ENCODE measurements around the gene NT5C3A. TPM values are rescaled to one million over a fixed set of nuclear protein-coding genes. Genes with fewer than 3 reads are reported as not detected.

The NT5C3A gene
- total and polyA plus RNA-seq, 3 experiments from 2014 or later: 27.6 to 54.1 (median 31.5) TPM

DNA sequence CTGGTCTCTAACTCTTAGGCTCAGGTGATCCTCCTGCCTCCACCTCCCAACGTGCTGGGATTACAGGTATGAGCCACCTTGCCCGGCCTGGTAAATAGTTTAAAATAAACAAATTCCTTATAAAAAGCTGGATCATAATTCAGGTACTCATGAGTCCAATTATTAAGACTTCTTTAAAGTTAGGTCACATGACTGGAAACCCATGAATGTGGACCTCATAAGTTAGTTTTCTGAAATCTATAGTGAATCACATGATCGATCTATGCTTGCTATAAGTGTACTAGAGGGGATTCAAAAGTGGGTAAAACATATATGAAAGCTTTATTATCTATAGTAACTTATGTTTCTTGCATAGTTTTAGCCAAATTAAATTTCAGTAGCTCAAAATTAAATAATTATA is 14.3 kb downstream of the NT5C3A start:
- ChIA-PET POLR2A (no interaction called here), CTCF (interaction anchor here (1.0 to 1.9 kb wide), 4 partner anchors 8 to 202 kb away, joined by 3 to 6 read pairs (median 4); partner anchors contain the start of gene NT5C3A)
- H3K27me3 Mint-ChIP-seq: no peaks in the 10 kb centered on the region
- peaks cover 42 to 70% (median 70%) of the 10 kb centered on the region in 3 donors for H3K4me1 Mint-ChIP-seq
- no peak overlapping the region for H3K27ac Mint-ChIP-seq
- Histone ChIP-seq H3K9me3 (ENCODE audit: low read length) (no peaks in the 10 kb centered on the region), H3K27ac (ENCODE audit: low read depth, low read length) (no peak overlapping the region), H3K4me1 (ENCODE audit: insufficient read depth, low read length) (peaks cover 18% of the 10 kb centered on the region), H3K27me3 (ENCODE audit: insufficient read depth, low read length, poor library complexity, severe bottlenecking) (no peaks in the 10 kb centered on the region), H3K36me3 (ENCODE audit: insufficient read depth, low read length) (no peaks in the 10 kb centered on the region), H3K4me3 (ENCODE audit: low read length) (no peak overlapping the region)
- no peaks in the 10 kb centered on the region for H3K9me3 Mint-ChIP-seq
- DNase-seq: no peak
- no peaks in the 10 kb centered on the region for H3K36me3 Mint-ChIP-seq
- no peak overlapping the region for H3K4me3 Mint-ChIP-seq

DNA sequence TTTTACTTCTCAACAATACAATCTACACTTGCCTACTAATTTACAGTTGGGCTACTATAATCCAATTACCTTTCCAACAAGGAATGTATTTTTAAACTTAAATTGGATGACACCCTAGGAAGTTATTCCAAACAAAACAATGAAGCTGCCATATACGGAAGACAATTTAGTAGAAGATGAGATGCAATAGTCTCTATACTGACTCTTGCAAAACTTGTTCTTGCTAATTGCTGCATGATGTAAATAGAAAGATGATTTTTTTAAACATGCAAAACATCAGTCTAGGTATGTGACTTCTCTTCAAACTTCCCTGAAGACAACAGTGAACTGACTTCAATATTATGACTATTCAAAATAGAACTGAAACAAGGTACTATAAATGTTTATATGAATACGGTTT is 17.6 kb downstream of the NT5C3A start:
- CTCF ChIA-PET: no interaction called here
- no peak for DNase-seq
- H3K27me3 Mint-ChIP-seq: no peaks in the 10 kb centered on the region
- H3K9me3 ChIP-seq (ENCODE audit: low read length): no peaks in the 10 kb centered on the region
- peak overlapping the region in 2 of 8 donors; percentile 21 to 32 for H3K27ac Mint-ChIP-seq
- H3K36me3 Mint-ChIP-seq: no peaks in the 10 kb centered on the region
- POLR2A ChIA-PET: no interaction called here
- H3K4me3 ChIP-seq (ENCODE audit: low read length): no peak overlapping the region
- no peaks in the 10 kb centered on the region for H3K27me3 ChIP-seq (ENCODE audit: insufficient read depth, low read length, poor library complexity, severe bottlenecking)
- H3K9me3 Mint-ChIP-seq: no peaks in the 10 kb centered on the region
- H3K4me1 Mint-ChIP-seq: peaks cover 45 to 63% (median 62%) of the 10 kb centered on the region in 3 donors
- H3K4me1 ChIP-seq (ENCODE audit: insufficient read depth, low read length): peaks cover 20% of the 10 kb centered on the region
- no peak overlapping the region for H3K4me3 Mint-ChIP-seq
- no peaks in the 10 kb centered on the region for H3K36me3 ChIP-seq (ENCODE audit: insufficient read depth, low read length)
- H3K27ac ChIP-seq (ENCODE audit: low read depth, low read length): no peak overlapping the region

DNA sequence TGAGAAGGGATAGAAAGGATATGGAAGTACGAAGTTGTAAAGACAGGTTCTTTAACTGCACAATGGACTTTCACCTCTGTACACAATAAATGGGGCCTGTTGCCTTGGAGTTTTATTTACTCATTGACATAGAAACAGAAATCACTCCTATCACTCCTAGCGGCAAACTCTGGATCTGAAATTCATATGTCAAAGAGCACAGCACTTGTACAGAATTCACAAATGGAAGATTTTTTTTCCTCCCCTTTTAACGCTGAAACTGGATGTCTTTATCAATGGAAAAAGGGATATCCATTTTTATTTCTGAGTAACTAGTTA is 18.2 kb downstream of the NT5C3A start:
- ChIA-PET POLR2A (interaction anchor here (0.6 kb wide), 1 partner anchor 17 kb away, joined by 3 read pairs; no protein-coding TSS in a partner anchor), CTCF (no interaction called here)
- H3K4me3 Mint-ChIP-seq: no peak overlapping the region
- H3K9me3 Mint-ChIP-seq: no peaks in the 10 kb centered on the region
- H3K27me3 ChIP-seq (ENCODE audit: insufficient read depth, low read length, poor library complexity, severe bottlenecking): no peaks in the 10 kb centered on the region
- H3K36me3 Mint-ChIP-seq: peaks cover 0 to 2% (median 0%) of the 10 kb centered on the region in 3 donors
- no peaks in the 10 kb centered on the region for H3K36me3 ChIP-seq (ENCODE audit: insufficient read depth, low read length)
- peak overlapping the region in 4 of 8 donors; percentile 6 to 43 (median 22) for H3K27ac Mint-ChIP-seq
- peaks cover 18% of the 10 kb centered on the region for H3K4me1 ChIP-seq (ENCODE audit: insufficient read depth, low read length)
- H3K27ac ChIP-seq (ENCODE audit: low read depth, low read length): no peak overlapping the region
- no peak for DNase-seq
- H3K27me3 Mint-ChIP-seq: no peaks in the 10 kb centered on the region
- no peaks in the 10 kb centered on the region for H3K9me3 ChIP-seq (ENCODE audit: low read length)
- peaks cover 50 to 68% (median 66%) of the 10 kb centered on the region in 3 donors for H3K4me1 Mint-ChIP-seq
- no peak overlapping the region for H3K4me3 ChIP-seq (ENCODE audit: low read length)

DNA sequence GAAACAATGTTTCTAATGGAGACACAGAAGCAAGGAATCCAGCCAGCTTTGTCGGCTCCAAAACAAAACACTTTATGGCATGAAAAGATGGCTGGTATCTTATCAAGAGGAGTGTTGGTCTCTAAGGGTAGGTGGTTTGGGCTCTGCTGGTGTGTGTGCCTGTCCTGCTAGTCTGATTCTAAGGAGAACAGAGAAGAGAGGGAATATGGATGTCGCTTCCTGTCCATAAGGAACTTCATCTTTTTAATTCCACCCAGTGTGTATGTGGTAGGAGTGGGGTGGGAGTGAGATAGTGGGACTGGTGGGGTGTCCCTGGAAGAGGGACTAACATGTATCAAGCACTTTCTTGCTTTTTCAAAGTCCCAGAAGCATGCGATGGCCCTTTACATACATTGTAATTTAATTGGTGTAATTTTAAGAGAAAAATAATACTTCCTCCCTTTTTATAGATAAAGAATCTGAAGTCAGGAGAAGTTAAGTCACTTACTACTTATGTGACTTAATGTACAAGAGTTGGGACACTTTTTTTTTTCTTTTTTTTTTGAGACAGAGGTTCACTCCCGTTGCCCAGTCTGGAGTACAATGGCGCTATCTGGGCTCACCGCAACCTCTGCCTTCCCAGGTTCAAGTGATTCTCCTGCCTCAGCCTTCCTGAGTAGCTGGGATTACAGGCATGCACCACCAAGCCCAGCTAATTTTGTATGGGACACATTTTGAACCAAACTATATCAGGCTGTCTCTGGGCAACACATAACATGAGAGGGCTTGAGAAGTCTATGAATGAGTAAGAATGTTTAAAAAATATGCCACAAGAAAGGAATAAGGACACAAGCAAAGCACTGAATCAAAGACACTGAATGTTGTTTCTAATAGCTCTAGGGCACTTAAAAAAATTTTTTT is 18.8 kb downstream of the NT5C3A start:
- H3K4me1 Mint-ChIP-seq: peaks cover 49 to 67% (median 66%) of the 10 kb centered on the region in 3 donors
- Histone ChIP-seq H3K27ac (ENCODE audit: low read depth, low read length) (no peak overlapping the region), H3K9me3 (ENCODE audit: low read length) (no peaks in the 10 kb centered on the region), H3K4me1 (ENCODE audit: insufficient read depth, low read length) (peaks cover 24% of the 10 kb centered on the region), H3K27me3 (ENCODE audit: insufficient read depth, low read length, poor library complexity, severe bottlenecking) (no peaks in the 10 kb centered on the region), H3K4me3 (ENCODE audit: low read length) (no peak overlapping the region), H3K36me3 (ENCODE audit: insufficient read depth, low read length) (no peaks in the 10 kb centered on the region)
- H3K4me3 Mint-ChIP-seq: no peak overlapping the region
- POLR2A ChIA-PET: interaction anchor here (0.6 kb wide), 1 partner anchor 16 kb away, joined by 3 read pairs; no protein-coding TSS in a partner anchor
- CTCF ChIA-PET: no interaction called here
- peak overlapping the region; percentile 6 to 86 (median 47) for H3K27ac Mint-ChIP-seq
- H3K9me3 Mint-ChIP-seq: no peaks in the 10 kb centered on the region
- no peak for DNase-seq
- no peaks in the 10 kb centered on the region for H3K27me3 Mint-ChIP-seq
- peaks cover 0 to 2% (median 0%) of the 10 kb centered on the region in 3 donors for H3K36me3 Mint-ChIP-seq

DNA sequence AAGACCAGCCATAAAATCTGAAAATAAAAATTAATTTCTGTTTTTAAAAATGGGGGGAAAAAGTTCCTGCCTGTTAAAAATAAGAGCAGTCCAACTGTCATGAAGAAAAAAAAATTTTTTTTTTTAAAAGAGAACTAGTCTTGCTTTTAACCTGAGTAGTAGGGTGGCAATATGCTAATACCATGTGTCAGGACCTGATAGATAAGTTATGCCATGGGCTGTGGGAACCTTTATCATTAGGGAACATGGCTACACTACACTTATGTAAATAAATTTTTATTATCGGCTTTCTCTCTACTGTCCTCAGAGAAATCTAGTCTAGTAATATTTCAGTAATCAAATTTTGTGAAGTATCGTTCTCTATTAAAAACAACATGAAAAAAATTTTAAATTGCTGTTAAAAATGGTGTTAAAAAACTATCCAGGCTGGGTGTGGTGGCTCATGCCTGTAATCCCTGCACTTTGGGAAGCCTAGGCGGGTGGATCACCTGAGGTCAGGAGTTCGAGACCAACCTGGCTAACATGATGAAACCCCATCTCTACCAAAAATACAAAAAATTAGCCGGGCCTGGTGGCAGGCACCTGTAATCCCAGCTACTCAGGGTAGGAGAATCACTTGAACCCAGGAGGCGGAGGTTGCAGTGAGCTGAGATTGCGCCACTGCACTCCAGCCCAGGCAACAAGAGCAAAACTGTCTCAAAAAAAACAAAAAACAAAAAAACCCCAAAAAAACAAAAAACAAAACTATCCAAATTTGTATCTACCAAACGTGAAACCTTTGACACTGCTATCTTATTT is 20.7 kb downstream of the NT5C3A start:
- H3K27me3 ChIP-seq (ENCODE audit: insufficient read depth, low read length, poor library complexity, severe bottlenecking): no peaks in the 10 kb centered on the region
- H3K9me3 ChIP-seq (ENCODE audit: low read length): no peaks in the 10 kb centered on the region
- H3K27ac ChIP-seq (ENCODE audit: low read depth, low read length): peak overlapping the region; percentile 55
- no peak for DNase-seq
- Mint-ChIP-seq H3K27me3 (no peaks in the 10 kb centered on the region), H3K27ac (peak overlapping the region in 2 of 8 donors; percentile 51 to 88), H3K4me3 (no peak overlapping the region), H3K4me1 (peaks cover 47 to 72% (median 66%) of the 10 kb centered on the region in 3 donors), H3K36me3 (peaks cover 0 to 2% (median 0%) of the 10 kb centered on the region in 3 donors), H3K9me3 (no peaks in the 10 kb centered on the region)
- ChIA-PET POLR2A (interaction anchor here (1.2 to 2.3 kb wide), 2 partner anchors 20 to 68 kb away, joined by 3 to 9 read pairs; partner anchors contain the start of genes NT5C3A and RP9), CTCF (interaction anchor here (1.2 to 3.5 kb wide), 2 partner anchors 19 to 67 kb away, joined by 3 to 16 read pairs; partner anchors contain the start of gene RP9)
- H3K4me3 ChIP-seq (ENCODE audit: low read length): no peak overlapping the region
- H3K4me1 ChIP-seq (ENCODE audit: insufficient read depth, low read length): peaks cover 24% of the 10 kb centered on the region
- no peaks in the 10 kb centered on the region for H3K36me3 ChIP-seq (ENCODE audit: insufficient read depth, low read length)

DNA sequence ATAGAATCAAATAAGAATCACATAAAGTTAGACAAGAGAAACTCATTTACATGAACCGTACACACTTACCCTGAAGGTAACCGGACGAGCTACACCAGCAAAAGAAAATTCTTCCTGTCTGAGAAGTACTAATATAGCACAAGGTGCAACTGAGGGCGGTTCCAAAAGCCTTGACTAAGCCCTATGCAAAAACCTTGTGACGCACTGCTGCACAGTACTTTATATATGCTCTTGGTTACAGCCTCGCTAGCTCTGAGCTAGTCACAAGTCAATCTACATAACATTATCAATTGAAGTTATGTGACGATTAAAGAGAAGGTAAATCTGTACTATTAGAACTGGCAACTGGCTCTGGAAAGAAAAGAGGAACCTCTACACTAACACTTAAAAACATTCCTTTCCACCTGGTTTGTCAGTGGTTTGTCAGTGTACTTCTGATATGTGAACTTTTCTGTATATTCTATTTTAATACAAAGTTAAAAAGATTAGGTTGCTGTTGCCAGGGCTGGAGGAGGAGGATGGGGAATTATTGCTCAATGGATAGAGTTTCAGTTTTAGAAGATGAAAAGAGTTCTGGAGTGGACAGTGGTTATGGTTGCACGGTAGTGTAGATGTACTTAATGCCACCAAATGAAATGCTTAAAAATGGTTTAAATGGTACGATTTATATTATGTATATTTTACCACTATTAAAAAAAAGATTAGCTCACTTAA is 21.6 kb downstream of the NT5C3A start:
- Mint-ChIP-seq H3K27ac (peak overlapping the region; percentile 86 to 96 (median 94)), H3K27me3 (no peaks in the 10 kb centered on the region), H3K4me3 (peak overlapping the region; percentile 76 to 85 (median 82)), H3K9me3 (no peaks in the 10 kb centered on the region), H3K4me1 (peaks cover 50 to 73% (median 66%) of the 10 kb centered on the region in 3 donors), H3K36me3 (peaks cover 0 to 2% (median 1%) of the 10 kb centered on the region in 3 donors)
- Histone ChIP-seq H3K9me3 (ENCODE audit: low read length) (no peaks in the 10 kb centered on the region), H3K27ac (ENCODE audit: low read depth, low read length) (peak overlapping the region; percentile 55), H3K27me3 (ENCODE audit: insufficient read depth, low read length, poor library complexity, severe bottlenecking) (no peaks in the 10 kb centered on the region), H3K36me3 (ENCODE audit: insufficient read depth, low read length) (no peaks in the 10 kb centered on the region), H3K4me3 (ENCODE audit: low read length) (peak overlapping the region; percentile 23), H3K4me1 (ENCODE audit: insufficient read depth, low read length) (peaks cover 24% of the 10 kb centered on the region)
- CTCF ChIA-PET: interaction anchor here (0.9 to 3.5 kb wide), 9 partner anchors 9 to 194 kb away, joined by 3 to 16 read pairs (median 4); partner anchors contain the start of genes KBTBD2, NT5C3A and RP9
- POLR2A ChIA-PET: interaction anchor here (0.5 to 2.3 kb wide), 7 partner anchors 12 to 149 kb away, joined by 3 to 9 read pairs (median 3); partner anchors contain the start of genes NT5C3A and RP9
- DNase-seq: peak; percentile 46 to 77 (median 65)

DNA sequence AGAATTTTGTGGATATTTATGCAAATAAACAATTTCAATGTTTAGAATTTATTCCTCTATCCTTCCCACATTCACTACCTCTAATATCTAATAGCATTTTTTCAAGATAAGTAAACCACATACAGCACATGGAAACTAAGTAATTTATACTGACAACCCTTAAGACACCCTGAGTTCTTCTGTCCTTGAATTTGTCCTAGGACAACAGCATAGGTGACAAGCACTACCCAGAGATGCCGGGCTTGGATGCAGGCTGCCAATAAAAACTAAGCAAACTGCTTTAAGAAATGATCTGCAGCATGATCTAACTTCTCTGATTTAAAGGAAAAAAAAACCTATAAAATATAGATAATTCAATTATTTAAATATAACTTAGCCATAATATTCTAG is 22.7 kb downstream of the NT5C3A start:
- Mint-ChIP-seq H3K36me3 (peaks cover 0 to 5% (median 5%) of the 10 kb centered on the region in 3 donors), H3K9me3 (no peaks in the 10 kb centered on the region), H3K4me3 (peak overlapping the region; percentile 81 to 88 (median 86)), H3K27me3 (no peaks in the 10 kb centered on the region), H3K27ac (peak overlapping the region; percentile 35 to 92 (median 82)), H3K4me1 (peaks cover 50 to 73% (median 67%) of the 10 kb centered on the region in 3 donors)
- Histone ChIP-seq H3K4me1 (ENCODE audit: insufficient read depth, low read length) (peaks cover 24% of the 10 kb centered on the region), H3K4me3 (ENCODE audit: low read length) (peak overlapping the region; percentile 37), H3K27me3 (ENCODE audit: insufficient read depth, low read length, poor library complexity, severe bottlenecking) (no peaks in the 10 kb centered on the region), H3K9me3 (ENCODE audit: low read length) (no peaks in the 10 kb centered on the region), H3K27ac (ENCODE audit: low read depth, low read length) (no peak overlapping the region), H3K36me3 (ENCODE audit: insufficient read depth, low read length) (no peaks in the 10 kb centered on the region)
- ChIA-PET CTCF (interaction anchor here (0.9 to 3.5 kb wide), 10 partner anchors 9 to 193 kb away, joined by 3 to 16 read pairs (median 4); partner anchors contain the start of genes KBTBD2, NT5C3A and RP9), POLR2A (interaction anchor here (0.7 to 2.3 kb wide), 2 partner anchors 22 to 545 kb away, joined by 3 to 9 read pairs; partner anchors contain the start of genes AVL9 and NT5C3A)
- DNase-seq: no peak

All from CD8-positive, alpha-beta memory T cell (primary cell).